OCI-LY1 (cell line): Measurements from ENCODE around the gene PKD2.

ENCODE experiments used
- H2AFZ ChIP-seq: fragments of 200-600 bp; sonication (generic), shearing (Covaris generic); 2 replicates; pipeline ENCODE4 v1.6.0; 2014; ENCODE audit warnings: antibody characterized with exemption, mild to moderate bottlenecking, low read length
- H3F3A ChIP-seq: fragments of 200-600 bp; sonication (generic), shearing (Covaris generic); 2 replicates; pipeline ENCODE4 v1.6.0; 2014; ENCODE audit warnings: mild to moderate bottlenecking, antibody characterized with exemption, low read length, moderate library complexity; ENCODE audit not compliant: insufficient read depth
- H3K27ac ChIP-seq: fragments of 200-600 bp; sonication (generic); 2 replicates; pipeline ENCODE4 v1.5.1; 2014; ENCODE audit warnings: low read length, mixed run types, mild to moderate bottlenecking, low read depth; ENCODE audit not compliant: poor library complexity, severe bottlenecking
- H3K27me3 ChIP-seq: fragments of 200-600 bp; sonication (generic); 2 replicates; pipeline ENCODE4 v1.6.0; 2014; ENCODE audit warnings: antibody characterized with exemption, mild to moderate bottlenecking, low read length, moderate library complexity; ENCODE audit not compliant: insufficient read depth
- H3K36me3 ChIP-seq: fragments of 200-600 bp; sonication (generic); 2 replicates; pipeline ENCODE4 v1.6.1; 2014; ENCODE audit warnings: mild to moderate bottlenecking, antibody characterized with exemption, low read length, moderate library complexity, mixed read lengths; ENCODE audit not compliant: insufficient read depth
- H3K4me1 ChIP-seq: fragments of 200-600 bp; sonication (generic); 2 replicates; pipeline ENCODE4 v1.5.1; 2014; ENCODE audit warnings: mild to moderate bottlenecking, low read length, moderate library complexity; ENCODE audit not compliant: insufficient read depth, severe bottlenecking
- H3K4me2 ChIP-seq: fragments of 200-600 bp; sonication (generic), shearing (Covaris generic); 2 replicates; pipeline ENCODE4 v1.6.1; 2014; ENCODE audit warnings: low read length
- H3K4me3 ChIP-seq: fragments of 200-600 bp; sonication (generic); 2 replicates; pipeline ENCODE4 v1.5.1; 2014; ENCODE audit warnings: low read length, low read depth, mild to moderate bottlenecking, mixed read lengths; ENCODE audit not compliant: poor library complexity, severe bottlenecking
- H3K79me2 ChIP-seq: fragments of 200-600 bp; shearing (Covaris generic); 2 replicates; pipeline ENCODE4 v1.6.1; 2016; ENCODE audit warnings: mixed run types, low read length, mixed read lengths; ENCODE audit not compliant: insufficient read depth
- H3K9ac ChIP-seq: fragments of 200-600 bp; sonication (generic), shearing (Covaris generic); 2 replicates; pipeline ENCODE4 v1.6.1; 2014; ENCODE audit warnings: mild to moderate bottlenecking, low read length, mixed read lengths
- H3K9me2 ChIP-seq: fragments of 200-600 bp; sonication (generic), shearing (Covaris generic); 2 replicates; pipeline ENCODE4 v1.6.1; 2014; ENCODE audit warnings: low read depth, mild to moderate bottlenecking, low read length, mixed read lengths
- H3K9me3 ChIP-seq: fragments of 200-600 bp; shearing (Covaris generic); 2 replicates; pipeline ENCODE4 v1.6.1; 2014; ENCODE audit warnings: low read length, mixed read lengths
- H4K20me1 ChIP-seq: fragments of 200-600 bp; sonication (generic), shearing (Covaris generic); 2 replicates; pipeline ENCODE4 v1.6.0; 2016; ENCODE audit warnings: mild to moderate bottlenecking, low read length; ENCODE audit not compliant: insufficient read depth
- CTCF ChIP-seq: fragments of 200-600 bp; sonication (generic), shearing (Covaris generic); IDR thresholded peaks from 2 replicates; pipeline ENCODE4 v1.5.1; 2017; ENCODE audit warnings: mild to moderate bottlenecking, antibody characterized with exemption, low read length, moderate library complexity, mixed read lengths
- EZH2 ChIP-seq: fragments of 200-600 bp; sonication (generic), shearing (Covaris generic); IDR thresholded peaks from 2 replicates; pipeline ENCODE4 v1.8.0; 2017; ENCODE audit warnings: borderline replicate concordance, mixed run types, mild to moderate bottlenecking, antibody characterized with exemption, low read length, moderate library complexity, mixed read lengths

The PKD2 gene

DNA sequence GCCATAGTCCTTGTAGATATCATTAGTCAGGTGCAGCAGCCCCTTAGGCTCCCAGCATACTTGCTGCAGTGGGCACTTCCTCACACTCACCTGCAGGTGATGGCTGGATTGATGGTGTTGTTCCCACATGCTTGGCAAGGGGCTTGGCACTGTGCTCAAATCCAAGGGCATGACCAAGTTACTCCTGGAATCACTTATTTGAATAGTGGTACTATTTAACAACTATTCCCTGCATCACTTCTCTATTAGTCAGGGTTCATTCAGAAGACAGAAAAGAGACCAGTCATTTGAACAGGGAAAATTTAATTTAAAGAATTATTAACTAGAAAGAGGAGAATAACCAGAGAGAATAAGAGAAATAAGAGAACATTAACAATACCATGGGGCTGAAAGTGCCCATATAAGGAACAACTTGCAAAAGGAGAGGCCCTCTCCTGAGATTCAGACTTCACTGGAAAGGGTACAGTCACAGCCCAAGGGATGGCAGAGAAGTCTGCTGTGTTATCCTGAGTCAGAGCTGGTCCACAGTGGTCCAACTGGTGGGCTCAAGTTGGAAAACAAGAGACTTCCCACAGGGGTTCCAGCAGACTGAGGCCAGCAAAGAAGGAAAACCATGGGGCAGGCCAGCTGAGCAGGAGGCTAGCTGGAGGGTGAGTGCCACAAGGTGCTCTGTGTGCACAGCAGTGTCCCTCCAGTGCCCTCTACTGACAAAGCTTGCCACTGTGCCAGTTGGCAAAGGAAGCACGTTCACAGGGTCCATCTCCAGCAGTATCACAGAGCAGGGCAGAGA is 22.1 kb upstream of the PKD2 start:
- no peaks in the 10 kb centered on the region for H3K9me3 ChIP-seq
- H3K9me2 ChIP-seq, result no peaks in the 10 kb centered on the region
- H3K4me1 ChIP-seq, result no peaks in the 10 kb centered on the region
- no peak overlapping the region for H3K4me2 ChIP-seq
- H3K4me3 ChIP-seq, result no peak overlapping the region
- no peaks in the 10 kb centered on the region for H3K36me3 ChIP-seq
- TF ChIP-seq CTCF (peak; percentile 56; the same call in 1 of the 2 replicates), EZH2 (no peak)
- no peaks in the 10 kb centered on the region for H3K27me3 ChIP-seq
- H3K79me2 ChIP-seq, result no peaks in the 10 kb centered on the region
- no peaks in the 10 kb centered on the region for H4K20me1 ChIP-seq
- H2AFZ ChIP-seq, result no peak overlapping the region
- H3K9ac ChIP-seq, result no peak overlapping the region
- no peaks in the 10 kb centered on the region for H3F3A ChIP-seq
- H3K27ac ChIP-seq, result no peak overlapping the region

GRCh38 chr4:87985887-87986200 is 21.6 kb upstream of the PKD2 start:
- Histone ChIP-seq H3K9me3 (no peaks in the 10 kb centered on the region), H3K27ac (no peak overlapping the region), H4K20me1 (no peaks in the 10 kb centered on the region), H3K36me3 (no peaks in the 10 kb centered on the region), H3K9me2 (no peaks in the 10 kb centered on the region), H3K4me3 (no peak overlapping the region), H3F3A (no peaks in the 10 kb centered on the region), H3K4me1 (no peaks in the 10 kb centered on the region), H3K27me3 (no peaks in the 10 kb centered on the region), H3K9ac (no peak overlapping the region), H3K4me2 (no peak overlapping the region), H2AFZ (no peak overlapping the region), H3K79me2 (no peaks in the 10 kb centered on the region)
- TF ChIP-seq EZH2 (no peak), CTCF (no peak)

DNA sequence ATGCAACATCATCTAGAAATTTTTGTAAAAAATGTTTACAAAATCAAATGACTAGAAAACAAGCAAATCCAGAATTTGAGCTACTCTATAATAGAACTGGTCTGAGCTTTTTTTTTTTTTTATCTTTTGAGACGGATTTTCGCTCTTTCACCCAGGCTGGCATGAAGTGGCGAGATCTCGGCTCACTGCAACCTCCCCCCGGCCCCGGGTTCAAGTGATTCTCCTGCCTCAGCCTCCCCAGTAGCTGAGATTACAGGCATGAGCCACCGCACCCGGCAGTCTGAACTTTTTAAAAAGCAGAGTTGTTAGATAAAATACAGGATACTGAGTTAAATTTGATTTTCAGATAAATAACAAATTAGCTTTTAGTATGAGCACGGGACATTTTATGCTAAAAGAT is 20.9 kb upstream of the PKD2 start:
- no peak overlapping the region for H3K4me2 ChIP-seq
- H2AFZ ChIP-seq, result no peak overlapping the region
- H4K20me1 ChIP-seq, result no peaks in the 10 kb centered on the region
- no peaks in the 10 kb centered on the region for H3K9me2 ChIP-seq
- no peaks in the 10 kb centered on the region for H3K36me3 ChIP-seq
- H3K4me1 ChIP-seq, result no peaks in the 10 kb centered on the region
- no peak overlapping the region for H3K27ac ChIP-seq
- no peaks in the 10 kb centered on the region for H3F3A ChIP-seq
- no peaks in the 10 kb centered on the region for H3K27me3 ChIP-seq
- TF ChIP-seq EZH2 (no peak), CTCF (no peak)
- H3K9me3 ChIP-seq, result no peaks in the 10 kb centered on the region
- no peaks in the 10 kb centered on the region for H3K79me2 ChIP-seq
- H3K4me3 ChIP-seq, result no peak overlapping the region
- H3K9ac ChIP-seq, result no peak overlapping the region
